GM12878 (cell line): ENCODE data around the gene LPAR3.

Experiments used
- CHD4 ChIP-seq: fragments of 200-600 bp; sonication (generic); IDR thresholded peaks from 2 replicates; pipeline ENCODE4 v1.6.1; 2016; ENCODE audit warnings: mild to moderate bottlenecking
- MAX ChIP-seq: IDR thresholded peaks from 2 replicates; pipeline ENCODE4 v1.6.1; 2012; ENCODE audit warnings: low read depth, low read length, improper control_type of control experiment
- POLR2A ChIP-seq: IDR thresholded peaks from 2 replicates; pipeline ENCODE4 v1.6.1; 2011; ENCODE audit warnings: low read depth, mild to moderate bottlenecking, low read length
- USF1 ChIP-seq: IDR thresholded peaks from 2 replicates; pipeline ENCODE4 v1.6.1; 2011; ENCODE audit warnings: borderline replicate concordance, low read depth, mild to moderate bottlenecking, moderate library complexity, mixed read lengths, low read length; ENCODE audit not compliant: insufficient read depth; ENCODE audit errors: extremely low read length
- USF2 ChIP-seq: IDR thresholded peaks from 2 replicates; pipeline ENCODE4 v1.6.1; 2011; ENCODE audit warnings: low read depth, low read length, improper control_type of control experiment, borderline replicate concordance

DNA sequence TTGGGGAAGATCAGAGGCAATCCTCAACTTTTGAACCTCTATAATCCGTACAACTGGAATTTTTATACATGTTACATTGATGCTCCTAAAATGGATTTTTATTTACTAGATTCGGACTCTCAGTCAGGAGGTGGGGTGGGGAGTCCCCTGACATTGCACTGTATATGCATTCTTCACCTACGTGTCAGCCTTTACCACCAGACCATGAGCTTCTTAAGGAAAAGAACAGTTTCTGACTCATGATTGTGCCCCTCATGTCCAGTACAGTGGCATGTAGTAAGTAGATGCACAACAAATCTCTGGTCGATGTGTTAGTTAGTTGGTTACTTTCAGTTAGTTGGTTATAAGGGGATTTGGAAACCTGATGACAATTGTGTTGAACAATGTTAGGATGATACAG, 15.4 kb downstream of the LPAR3 start:
- no peak for TF ChIP-seq USF1
- no peak for TF ChIP-seq POLR2A
- no peak for TF ChIP-seq CHD4
- TF ChIP-seq USF2, result no peak
- no peak for TF ChIP-seq MAX
